Endothelial cell of umbilical vein (primary cell): ENCODE data around the gene DRICH1. TPM values are rescaled to one million over a fixed set of nuclear protein-coding genes. Genes with fewer than 3 reads are reported as not detected.

Experiments
- Bru-seq: library from RNA; stranded (reverse); fragments of 400-500 nt; gene quantifications from one replicate; lab custom pipeline; 2021; lab: Mats Ljungman, UMichigan
- BruChase-seq, 2 experiments: library from RNA; stranded (reverse); fragments of 400-500 nt; gene quantifications; one replicate each; lab custom pipeline; 2021; lab: Mats Ljungman, UMichigan
- BruUV-seq: library from RNA; stranded (reverse); fragments of 400-500 nt; replicated peaks from 2 replicates; lab custom pipeline; 2021; lab: Mats Ljungman, UMichigan
- CTCF ChIA-PET: fragments of 300-600, 350-600 bp; sonication (Branson Sonifier 250); formaldehyde crosslinking; loops from one replicate; lab custom pipeline; 2021; ENCODE audit warnings: antibody characterized with exemption, inconsistent platforms; lab: Charles Lee
- POLR2A ChIA-PET: fragments of 300-600, 350-600 bp; sonication (Branson Sonifier 250); formaldehyde crosslinking; loops from one replicate; lab custom pipeline; 2021; ENCODE audit warnings: antibody characterized with exemption, inconsistent platforms; lab: Charles Lee
- DNase-seq: peaks from one replicate; pipeline ENCODE4 v3.0.0-alpha.2; 2011; ENCODE audit warnings: low read depth, low spot score
- FAIRE-seq: peaks from 2 replicates; lab custom pipeline; 2011; peaks lifted over from hg19 to GRCh38; lab: Jason Lieb, UNC
- H2AFZ ChIP-seq: 2 replicates; pipeline ENCODE4 v1.6.0; 2012; ENCODE audit warnings: low read depth, low read length, control low read depth, inconsistent platforms
- H3K27ac ChIP-seq: 2 replicates; pipeline ENCODE4 v1.5.1; 2011; ENCODE audit warnings: low read depth, mild to moderate bottlenecking, control low read depth, low read length, moderate library complexity; ENCODE audit not compliant: insufficient read depth
- H3K27me3 ChIP-seq, 2 experiments: 2 replicates each; pipeline versions ENCODE4 v1.6.0 to v1.6.1; 2011; ENCODE audit warnings: low read length in 2 of 2, mixed read lengths in 1 of 2; ENCODE audit not compliant: control insufficient read depth in 2 of 2, insufficient read depth in 2 of 2
- H3K36me3 ChIP-seq, 2 experiments: 2 replicates in 1 of 2; 3 replicates in 1 of 2; pipeline ENCODE4 v1.5.1; 2011; ENCODE audit warnings: low read length in 2 of 2, mild to moderate bottlenecking in 1 of 2, moderate library complexity in 1 of 2; ENCODE audit not compliant: control insufficient read depth in 2 of 2, insufficient read depth in 2 of 2; ENCODE audit errors: extremely low read depth in 1 of 2
- H3K4me1 ChIP-seq: 3 replicates; pipeline ENCODE4 v1.5.1; 2011; ENCODE audit warnings: mild to moderate bottlenecking, low read length; ENCODE audit not compliant: control insufficient read depth, insufficient read depth; ENCODE audit errors: extremely low read depth
- H3K4me2 ChIP-seq: 2 replicates; pipeline ENCODE4 v1.6.1; 2011; ENCODE audit warnings: low read length, control low read depth, mixed read lengths; ENCODE audit not compliant: insufficient read depth
- H3K4me3 ChIP-seq, 3 experiments: fragments of 200-600 bp in 1 of 3; sonication (generic), shearing (Covaris generic) in 1 of 3; replicated peaks in 1 of 3; 2 replicates each; pipeline ENCODE4 v1.5.1; 2011 to 2016; ENCODE audit warnings: control low read depth in 3 of 3, low read length in 3 of 3, mild to moderate bottlenecking in 2 of 3, inconsistent platforms in 1 of 3, low read depth in 1 of 3, moderate library complexity in 1 of 3; ENCODE audit not compliant: insufficient read depth in 1 of 3
- H3K79me2 ChIP-seq: 2 replicates; pipeline ENCODE4 v1.6.0; 2012; ENCODE audit warnings: low read length, inconsistent platforms; ENCODE audit not compliant: control insufficient read depth, insufficient read depth
- H3K9ac ChIP-seq: replicated peaks from 2 replicates; pipeline ENCODE3; 2011; ENCODE audit warnings: low read length, control low read depth; ENCODE audit not compliant: insufficient read depth; ENCODE audit errors: extremely low read depth
- H3K9me1 ChIP-seq: replicated peaks from 3 replicates; pipeline ENCODE4 v1.6.0; 2011; ENCODE audit warnings: mild to moderate bottlenecking, low read length; ENCODE audit not compliant: control insufficient read depth, insufficient read depth; ENCODE audit errors: extremely low read depth
- H3K9me3 ChIP-seq: replicated peaks from 2 replicates; pipeline ENCODE4 v1.5.1; 2012; ENCODE audit warnings: low read length, inconsistent platforms; ENCODE audit not compliant: control insufficient read depth, insufficient read depth
- H4K20me1 ChIP-seq: replicated peaks from 2 replicates; pipeline ENCODE3; 2011; ENCODE audit warnings: mild to moderate bottlenecking, low read length; ENCODE audit not compliant: control insufficient read depth, insufficient read depth; ENCODE audit errors: extremely low read depth
- CTCF ChIP-seq, 2 donors: IDR thresholded peaks; 1 replicate in 1 of 2; 2 replicates in 1 of 2; pipeline ENCODE4 v1.5.1; 2011; ENCODE audit warnings: low read length in 2 of 2, mild to moderate bottlenecking in 2 of 2, moderate library complexity in 2 of 2, control low read depth in 1 of 2, inconsistent platforms in 1 of 2, low read depth in 1 of 2; ENCODE audit not compliant: insufficient read depth in 1 of 2; ENCODE audit errors: extremely low read depth in 1 of 2
- EZH2 ChIP-seq: IDR thresholded peaks from 2 replicates; pipeline ENCODE4 v1.6.1; 2012; ENCODE audit warnings: borderline replicate concordance, low read depth, mild to moderate bottlenecking, moderate library complexity, low read length, inconsistent platforms; ENCODE audit not compliant: severe bottlenecking
- FOS ChIP-seq: IDR thresholded peaks from 2 replicates; pipeline ENCODE4 v1.6.1; 2011; ENCODE audit warnings: mild to moderate bottlenecking, low read length, moderate library complexity, borderline replicate concordance; ENCODE audit not compliant: insufficient read depth
- GATA2 ChIP-seq: IDR thresholded peaks from 2 replicates; pipeline ENCODE4 v1.7.0; 2011; ENCODE audit warnings: low read depth, mild to moderate bottlenecking, moderate library complexity, mixed read lengths, low read length; ENCODE audit not compliant: insufficient read length, insufficient read depth
- JUN ChIP-seq: IDR thresholded peaks from 2 replicates; pipeline ENCODE4 v1.6.1; 2011; ENCODE audit warnings: borderline replicate concordance, low read depth; ENCODE audit not compliant: insufficient read length, insufficient read depth
- MAX ChIP-seq: IDR thresholded peaks from 2 replicates; pipeline ENCODE4 v1.6.1; 2011; ENCODE audit not compliant: insufficient read depth, insufficient read length
- MYC ChIP-seq: IDR thresholded peaks from one replicate; pipeline ENCODE4 v1.6.1; 2011; ENCODE audit warnings: mild to moderate bottlenecking, low read depth, low read length
- POLR2A ChIP-seq: IDR thresholded peaks from 2 replicates; pipeline ENCODE4 v1.6.1; 2012; ENCODE audit warnings: low read depth, mild to moderate bottlenecking, control low read depth, low read length
- POLR2AphosphoS5 ChIP-seq: IDR thresholded peaks from 2 replicates; pipeline ENCODE4 v1.6.1; 2012; ENCODE audit warnings: low read depth, mild to moderate bottlenecking, control low read depth, low read length, moderate library complexity; ENCODE audit not compliant: insufficient read depth
- dilution Hi-C: fragments of 300-500 bp; cut with MboI; formaldehyde crosslinking; loops from one replicate; pipeline ENCODE4 v1.15.0; 2019; ENCODE audit warnings: low sequenced_read_pairs; ENCODE audit not compliant: extremely low pct_ligation_motif_present
- intact Hi-C: fragments of 100-400 bp; cut with micrococcal nuclease; formaldehyde crosslinking; loops from one replicate; pipeline ENCODE4 v1.10.0; 2022
- long read RNA-seq: library from polyadenylated mRNA; stranded (forward); transcript quantifications from one replicate; pipeline ENCODE4 v2.0.0, GENCODE V29; 2021
- polyA minus RNA-seq, 3 experiments: library from RNA; depleted of rRNA, polyadenylated mRNA; stranded (reverse); fragments of >200 nt; gene quantifications; 1 replicate in 1 of 3; 2 replicates in 2 of 3; pipeline ENCODE4 v1.2.3, GENCODE V29; 2011
- polyA plus RNA-seq, 4 experiments: library from polyadenylated mRNA; depleted of rRNA in 3 of 4; stranded (reverse) in 3 of 4; unstranded in 1 of 4; fragments of >200 nt; gene quantifications; 2 replicates each; pipeline versions ENCODE4 v1.2.1 to v1.2.3, GENCODE V29; 2011 to 2012; ENCODE audit warnings: missing spikeins in 1 of 4
- total RNA-seq: library from RNA; stranded (reverse); gene quantifications from 2 replicates; pipeline ENCODE4 v1.2.3, GENCODE V29; 2021

DRICH1 gene
- 0.32 TPM in 1 of 2 replicates, not detected in the other for total RNA-seq
- 0.25 and 0.29 TPM in 2 replicates for polyA plus RNA-seq
- polyA plus RNA-seq (2011; cell fraction: cytosol; rRNA removed) = 0.06 TPM in 1 of 2 replicates, not detected in the other
- 3.3 TPM in 2 replicates for polyA plus RNA-seq (2011; cell fraction: nucleus; rRNA removed)
- polyA plus RNA-seq (2012) = not detected in 2 replicates
- polyA minus RNA-seq = not detected in 2 replicates
- not detected for polyA minus RNA-seq (2011; cell fraction: cytosol; rRNA and poly(A)+ RNA removed)
- 0.77 TPM in 2 replicates for polyA minus RNA-seq (2011; cell fraction: nucleus; rRNA and poly(A)+ RNA removed)
- Bru-seq, nascent RNA = percentile 17 among the genes with signal in this experiment
- BruChase-seq, experiment 1, labeled RNA remaining after a 6-hour chase = percentile 21 among the genes with signal in this experiment
- percentile 20 among the genes with signal in this experiment for BruChase-seq, experiment 2, labeled RNA remaining after a 2-hour chase
- long read RNA-seq = 0 reads

- Histone ChIP-seq H2AFZ (no peak within 1 kb of the TSS), H3K79me2 (no peaks in the 10 kb centered on the region), H3K9ac (no peak within 1 kb of the TSS), H3K4me2 (no peak within 1 kb of the TSS), H3K36me3 (no peaks in the 10 kb centered on the region), H3K4me1 (no peaks in the 10 kb centered on the region), H3K27ac (no peak within 1 kb of the TSS), H3K27me3 (no peaks in the 10 kb centered on the region), H3K9me1 (no peaks in the 10 kb centered on the region), H3K4me3 (no peak within 1 kb of the TSS), H4K20me1 (no peaks in the 10 kb centered on the region), H3K9me3 (no peaks in the 10 kb centered on the region)
- TF ChIP-seq CTCF (IDR thresholded peaks at IDR 0.05; ENCODE audit: extremely low read depth in 1 of 2, insufficient read depth in 1 of 2, low read depth in 1 of 2, low read length in 2 of 2) = no peak
- TF ChIP-seq FOS = no peak
- no peak for TF ChIP-seq POLR2A
- no peak for TF ChIP-seq POLR2AphosphoS5
- TF ChIP-seq GATA2 = no peak
- TF ChIP-seq EZH2 = no peak
- TF ChIP-seq MAX = no peak
- TF ChIP-seq MYC = no peak
- no peak for TF ChIP-seq JUN
- dilution Hi-C loops = no loop called here
- ChIA-PET CTCF (interaction anchor here (1.2 kb wide), 1 partner anchor 9 kb away, joined by 4 read pairs; no protein-coding TSS in a partner anchor), POLR2A (interaction anchor here (0.6 kb wide), 2 partner anchors 25 to 192 kb away, joined by 3 to 4 read pairs; no protein-coding TSS in a partner anchor)
- no TSS peak for BruUV-seq
- DNase-seq = no peak
- no peak for FAIRE-seq
- intact Hi-C loops = no loop called here
Observed at GRCh38 chr22:23632178-23632577, at the start of gene DRICH1. TSS of gene DRICH1 (minus strand) at chr22:23632321. CDS start at chr22:23632023, 298 bp downstream.
